ENCODE results near the gene DHRS3. TPM values are rescaled to one million over a fixed set of nuclear protein-coding genes. Genes with fewer than 3 reads are reported as not detected.

Gene DHRS3
- total RNA-seq, 1 experiment from 2014 or later, result 54.5 TPM

- Histone ChIP-seq H2BK15ac (ENCODE audit: low read depth, low read length) (no peak overlapping the region), H3K27me3 (ENCODE audit: insufficient read depth, low read length) (no peaks in the 10 kb centered on the region), H3K23me2 (ENCODE audit: insufficient read length, low read depth, low read length, poor library complexity, severe bottlenecking) (no peaks in the 10 kb centered on the region), H3K56ac (ENCODE audit: insufficient read length, low read depth, low read length) (no peak overlapping the region), H3K79me2 (ENCODE audit: insufficient read depth, low read length) (no peaks in the 10 kb centered on the region), H3K4me1 (ENCODE audit: insufficient read depth, low read length) (no peaks in the 10 kb centered on the region), H2BK120ac (ENCODE audit: low read depth, low read length, poor library complexity, severe bottlenecking) (no peak overlapping the region), H3K18ac (ENCODE audit: insufficient read length, low read depth, low read length) (no peak overlapping the region), H3K79me1 (ENCODE audit: insufficient read depth, low read depth, low read length, poor library complexity, severe bottlenecking) (no peaks in the 10 kb centered on the region), H3K14ac (ENCODE audit: insufficient read depth, low read length) (no peak overlapping the region), H3T11ph (ENCODE audit: low read length) (no peak overlapping the region), H2BK20ac (ENCODE audit: low read depth, low read length, poor library complexity, severe bottlenecking) (no peak overlapping the region), H3K23ac (ENCODE audit: insufficient read length, low read depth, low read length) (no peak overlapping the region), H2AFZ (ENCODE audit: low read length) (no peak overlapping the region), H2BK5ac (ENCODE audit: insufficient read length, low read length) (no peak overlapping the region), H3K4ac (ENCODE audit: low read depth, low read length) (no peak overlapping the region), H3K9me3 (ENCODE audit: control insufficient read depth, low read depth, low read length) (no peaks in the 10 kb centered on the region), H3K27ac (ENCODE audit: insufficient read length, low read depth, low read length) (no peak overlapping the region), H4K91ac (ENCODE audit: insufficient read length, low read depth, low read length) (no peak overlapping the region), H4K5ac (ENCODE audit: insufficient read length, low read depth, low read length) (no peak overlapping the region), H3K9ac (ENCODE audit: extremely low read depth, insufficient read length, low read length) (no peak overlapping the region), H3K4me2 (ENCODE audit: insufficient read depth, insufficient read length, low read length) (no peak overlapping the region), H2BK12ac (ENCODE audit: insufficient read length, low read depth, low read length) (no peak overlapping the region), H4K20me1 (ENCODE audit: control insufficient read depth, insufficient read depth, insufficient read length) (no peaks in the 10 kb centered on the region), H4K8ac (replicated peaks; ENCODE audit: insufficient read length, low read depth, low read length) (no peak overlapping the region), H2AK5ac (ENCODE audit: insufficient read length, low read length) (no peak overlapping the region)
- Mint-ChIP-seq H3K27me3 (ENCODE audit: low read depth) (peaks cover 18% of the 10 kb centered on the region), H3K27ac (no peak overlapping the region), H3K4me3 (no peak overlapping the region), H3K4me1 (peaks cover 8 to 9% of the 10 kb centered on the region in 2 experiments), H3K9me3 (peaks cover 6 to 11% of the 10 kb centered on the region in 2 experiments), H3K36me3 (ENCODE audit: insufficient read depth in 1 of 3, low read depth in 3 of 3) (peaks cover 0 to 13% (median 2%) of the 10 kb centered on the region in 3 experiments; a peak in 3 of 7 replicates)
- no CpG with 5 or more reads among the region's 5 CpGs for WGBS (ENCODE audit: extremely low coverage, insufficient read length, low lambda C conversion rate)
- TF ChIP-seq, protein P1, sequence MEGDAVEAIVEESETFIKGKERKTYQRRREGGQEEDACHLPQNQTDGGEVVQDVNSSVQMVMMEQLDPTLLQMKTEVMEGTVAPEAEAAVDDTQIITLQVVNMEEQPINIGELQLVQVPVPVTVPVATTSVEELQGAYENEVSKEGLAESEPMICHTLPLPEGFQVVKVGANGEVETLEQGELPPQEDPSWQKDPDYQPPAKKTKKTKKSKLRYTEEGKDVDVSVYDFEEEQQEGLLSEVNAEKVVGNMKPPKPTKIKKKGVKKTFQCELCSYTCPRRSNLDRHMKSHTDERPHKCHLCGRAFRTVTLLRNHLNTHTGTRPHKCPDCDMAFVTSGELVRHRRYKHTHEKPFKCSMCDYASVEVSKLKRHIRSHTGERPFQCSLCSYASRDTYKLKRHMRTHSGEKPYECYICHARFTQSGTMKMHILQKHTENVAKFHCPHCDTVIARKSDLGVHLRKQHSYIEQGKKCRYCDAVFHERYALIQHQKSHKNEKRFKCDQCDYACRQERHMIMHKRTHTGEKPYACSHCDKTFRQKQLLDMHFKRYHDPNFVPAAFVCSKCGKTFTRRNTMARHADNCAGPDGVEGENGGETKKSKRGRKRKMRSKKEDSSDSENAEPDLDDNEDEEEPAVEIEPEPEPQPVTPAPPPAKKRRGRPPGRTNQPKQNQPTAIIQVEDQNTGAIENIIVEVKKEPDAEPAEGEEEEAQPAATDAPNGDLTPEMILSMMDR (conservative IDR thresholded peaks at IDR 0.05), result no peak
- DNase-seq, result no peak
Measured at GRCh38 chr1:12649971-12650421, 32.0 kb upstream of the DHRS3 start.

Measured in H9 (cell line).